Subcutaneous abdominal adipose tissue (tissue), 5 donors: Measurements from ENCODE around the gene WASHC1.
"Not testable (repeated sequence)": the region's sequence is repeated elsewhere in the genome, so short reads cannot be mapped to it uniquely, and the experiment has no call there.

ENCODE experiments used
- H3K27ac ChIP-seq: one replicate; pipeline ENCODE4 v1.7.0; 2013; ENCODE audit warnings: low read depth, mild to moderate bottlenecking, inconsistent platforms, low read length, moderate library complexity
- H3K27me3 ChIP-seq, 5 donors: one replicate each; pipeline ENCODE4 v1.7.0; 2013; ENCODE audit warnings: low read length in 5 of 5, inconsistent platforms in 1 of 5; ENCODE audit not compliant: control insufficient read depth in 5 of 5, insufficient read depth in 4 of 5
- H3K36me3 ChIP-seq, 5 donors: one replicate each; pipeline ENCODE4 v1.7.0; 2013; ENCODE audit warnings: low read length in 5 of 5; ENCODE audit not compliant: control insufficient read depth in 5 of 5, insufficient read depth in 5 of 5
- H3K4me1 ChIP-seq, 5 donors: one replicate each; pipeline ENCODE4 v1.7.0; 2013; ENCODE audit warnings: low read length in 5 of 5, mild to moderate bottlenecking in 3 of 5, moderate library complexity in 1 of 5; ENCODE audit not compliant: control insufficient read depth in 5 of 5, insufficient read depth in 5 of 5
- H3K4me3 ChIP-seq, 5 donors: one replicate each; pipeline ENCODE4 v1.7.0; 2013; ENCODE audit warnings: low read length in 5 of 5, low read depth in 1 of 5
- H3K9ac ChIP-seq, 5 donors: one replicate each; pipeline ENCODE4 v1.7.0; 2013; ENCODE audit warnings: low read length in 5 of 5, mild to moderate bottlenecking in 4 of 5, moderate library complexity in 3 of 5
- H3K9me3 ChIP-seq, 5 donors: one replicate each; pipeline ENCODE4 v1.7.0; 2013; ENCODE audit warnings: low read length in 5 of 5; ENCODE audit not compliant: control insufficient read depth in 5 of 5
- donor health status: healthy.
- donor health status: healthy.
- donor health status: healthy.
- donor health status: healthy.
- donor health status: healthy.

The WASHC1 gene

GRCh38 chr9:14129-14809, 15.0 kb downstream of the WASHC1 start:
- not testable (repeated sequence) for H3K36me3 ChIP-seq, H3K9me3 ChIP-seq, H3K4me1 ChIP-seq, H3K27me3 ChIP-seq, H3K27ac ChIP-seq, H3K4me3 ChIP-seq, H3K9ac ChIP-seq

- not testable (repeated sequence) for H3K27ac ChIP-seq, H3K9me3 ChIP-seq, H3K4me3 ChIP-seq, H3K4me1 ChIP-seq, H3K36me3 ChIP-seq, H3K27me3 ChIP-seq, H3K9ac ChIP-seq
These were observed 18.1 kb downstream of the WASHC1 start for GRCh38 chr9:11206-11605.

GRCh38 chr9:10653-11053, 18.6 kb downstream of the WASHC1 start:
- not testable (repeated sequence) for H3K9ac ChIP-seq, H3K4me1 ChIP-seq, H3K9me3 ChIP-seq, H3K27ac ChIP-seq, H3K36me3 ChIP-seq, H3K27me3 ChIP-seq, H3K4me3 ChIP-seq

- not testable (repeated sequence) for H3K27me3 ChIP-seq, H3K4me3 ChIP-seq, H3K9ac ChIP-seq
These were observed 19.0 kb downstream of the WASHC1 start for GRCh38 chr9:10207-10606.

More at GRCh38 chr9:10207-10606, 19.0 kb downstream of the WASHC1 start:
- not testable (repeated sequence) for H3K4me1 ChIP-seq, H3K27ac ChIP-seq, H3K9me3 ChIP-seq, H3K36me3 ChIP-seq
